Amygdala (tissue), 56 donors: ENCODE data around the gene RGS19.

Source experiments
- DNase-seq, 56 donors: peaks; one replicate each; lab custom pipeline; 2025; lab: John Stamatoyannopoulos, UW

RGS19 gene

GRCh38 chr20:64078934-64079272 is 415 bp downstream of the RGS19 start:
- DNase-seq: no peak

GRCh38 chr20:64077876-64078551 is 1.3 kb downstream of the RGS19 start:
- DNase-seq: peak in 1 of 56 donors; percentile 5

GRCh38 chr20:64077541-64077875 is 1.8 kb downstream of the RGS19 start:
- no peak for DNase-seq

GRCh38 chr20:64077094-64077493 is 2.2 kb downstream of the RGS19 start:
- DNase-seq: peak in 5 of 56 donors; percentile 7 to 35 (median 23)

- no peak for DNase-seq
Measured at GRCh38 chr20:64076061-64076997, 3.0 kb downstream of the RGS19 start.

GRCh38 chr20:64075556-64075955 is 3.8 kb downstream of the RGS19 start:
- no peak for DNase-seq

GRCh38 chr20:64074963-64075362 is 4.4 kb downstream of the RGS19 start:
- no peak for DNase-seq

GRCh38 chr20:64074184-64074789 is 5.0 kb downstream of the RGS19 start:
- DNase-seq: no peak

- DNase-seq: no peak
Measured at GRCh38 chr20:64073476-64074183, 5.7 kb downstream of the RGS19 start.

GRCh38 chr20:64072498-64073063 is 6.7 kb downstream of the RGS19 start:
- no peak for DNase-seq

- DNase-seq: no peak
Measured at GRCh38 chr20:64071341-64072332, 7.7 kb downstream of the RGS19 start.

GRCh38 chr20:64070244-64070993 is 8.9 kb downstream of the RGS19 start:
- DNase-seq: no peak

GRCh38 chr20:64069614-64070243 is 9.6 kb downstream of the RGS19 start:
- DNase-seq: no peak

- DNase-seq: no peak
Measured at GRCh38 chr20:64069209-64069613, 10.1 kb downstream of the RGS19 start.

GRCh38 chr20:64068386-64069208 is 10.7 kb downstream of the RGS19 start:
- DNase-seq: no peak

- DNase-seq: no peak
Measured at GRCh38 chr20:64067733-64068307, 11.5 kb downstream of the RGS19 start.
